K562 (cell line): ENCODE data around the gene RPTOR.

Source experiments
- CEBPG ChIP-seq, 3 experiments: fragments of 200-800 bp in 1 of 3; sonication (Bioruptor generic) in 1 of 3; sonication (generic) in 1 of 3; formaldehyde crosslinking in 1 of 3; IDR thresholded peaks in 2 of 3; conservative IDR thresholded peaks in 1 of 3; 2 replicates each; pipeline versions ENCODE4 v1.6.1 to v1.8.0; 2016 to 2022; ENCODE audit warnings: missing compliant biosample characterization in 2 of 3, missing genetic modification characterization in 2 of 3, mild to moderate bottlenecking in 1 of 3, missing genetic modification reagents in 1 of 3
- FOS ChIP-seq: IDR thresholded peaks from 3 replicates; pipeline ENCODE4 v1.6.1; 2011; ENCODE audit not compliant: insufficient read length; ENCODE audit errors: extremely low read depth
- GATAD2B ChIP-seq: fragments of 450-650 bp; IDR thresholded peaks from 2 replicates; pipeline ENCODE4 v1.6.1; 2017; ENCODE audit warnings: mild to moderate bottlenecking, borderline replicate concordance
- RBBP5 ChIP-seq: fragments of 200-600 bp; sonication (generic); IDR thresholded peaks from 2 replicates; pipeline ENCODE4 v1.6.1; 2012; ENCODE audit warnings: borderline replicate concordance, mild to moderate bottlenecking, low read length, control low read depth, inconsistent platforms; ENCODE audit not compliant: insufficient read depth, poor library complexity, severe bottlenecking
- SMARCC2 ChIP-seq: fragments of 450-650 bp; IDR thresholded peaks from 2 replicates; pipeline ENCODE4 v1.6.1; 2017; ENCODE audit warnings: antibody characterized with exemption, moderate library complexity, mild to moderate bottlenecking, low read depth
- TAF1 ChIP-seq: IDR thresholded peaks from 2 replicates; pipeline ENCODE4 v1.6.1; 2011; ENCODE audit warnings: mild to moderate bottlenecking, low read length, moderate library complexity; ENCODE audit not compliant: insufficient read depth, control insufficient read depth, severe bottlenecking; ENCODE audit errors: extremely low read depth
- YBX1 ChIP-seq: fragments of 450-650 bp; IDR thresholded peaks from 2 replicates; pipeline ENCODE4 v1.7.1; 2016; ENCODE audit warnings: mild to moderate bottlenecking
- ZNF395 ChIP-seq: fragments of 200-800 bp; sonication (Bioruptor generic); IDR thresholded peaks from 2 replicates; pipeline ENCODE4 v1.6.1; 2017; ENCODE audit warnings: missing genetic modification characterization, missing compliant biosample characterization
- TF ChIP-seq, protein P1 (sequence below): sonication (generic); formaldehyde crosslinking; IDR thresholded peaks from 2 replicates; pipeline ENCODE4 v1.8.1; 2022; ENCODE audit warnings: missing genetic modification reagents
- TF ChIP-seq, protein P2 (sequence below), 2 experiments: fragments of 450-650 bp in 1 of 2; IDR thresholded peaks; 2 replicates each; pipeline ENCODE4 v1.6.1; 2011 to 2017; ENCODE audit warnings: low read depth in 2 of 2, antibody characterized with exemption in 1 of 2, borderline replicate concordance in 1 of 2, low read length in 1 of 2, mild to moderate bottlenecking in 1 of 2, mixed read lengths in 1 of 2; ENCODE audit not compliant: control insufficient read depth in 1 of 2
- TF ChIP-seq, protein P3 (sequence below): sonication (generic); formaldehyde crosslinking; IDR thresholded peaks from 2 replicates; pipeline ENCODE4 v1.9.0; 2022; ENCODE audit warnings: mild to moderate bottlenecking, missing genetic modification reagents

DNA sequence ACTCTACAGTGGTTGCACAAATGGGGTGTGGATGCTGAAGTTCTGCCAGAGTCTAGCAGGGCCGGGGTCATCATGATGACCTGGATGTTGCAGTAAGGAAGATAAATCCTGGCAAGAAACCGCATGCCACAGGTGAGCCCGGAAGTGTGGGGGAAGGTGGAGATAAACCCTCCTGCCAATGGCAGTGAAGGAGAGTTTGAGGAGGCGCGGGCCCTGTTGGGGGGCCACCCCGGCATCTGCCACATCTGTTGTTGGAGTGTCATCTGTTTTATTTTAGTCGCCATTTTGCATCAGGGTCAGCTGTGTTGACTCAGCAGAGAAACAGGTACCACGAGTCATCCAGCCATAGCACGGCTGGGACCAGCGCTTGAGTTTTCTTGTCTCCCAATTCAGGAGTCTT lies 273.2 kb downstream of the RPTOR start:
- no peak for TF ChIP-seq FOS
- TF ChIP-seq GATAD2B: no peak
- no peak for TF ChIP-seq TAF1
- no peak for TF ChIP-seq ZNF395 (CRISPR knock-in tag)
- no peak for TF ChIP-seq SMARCC2
- TF ChIP-seq, protein P1, sequence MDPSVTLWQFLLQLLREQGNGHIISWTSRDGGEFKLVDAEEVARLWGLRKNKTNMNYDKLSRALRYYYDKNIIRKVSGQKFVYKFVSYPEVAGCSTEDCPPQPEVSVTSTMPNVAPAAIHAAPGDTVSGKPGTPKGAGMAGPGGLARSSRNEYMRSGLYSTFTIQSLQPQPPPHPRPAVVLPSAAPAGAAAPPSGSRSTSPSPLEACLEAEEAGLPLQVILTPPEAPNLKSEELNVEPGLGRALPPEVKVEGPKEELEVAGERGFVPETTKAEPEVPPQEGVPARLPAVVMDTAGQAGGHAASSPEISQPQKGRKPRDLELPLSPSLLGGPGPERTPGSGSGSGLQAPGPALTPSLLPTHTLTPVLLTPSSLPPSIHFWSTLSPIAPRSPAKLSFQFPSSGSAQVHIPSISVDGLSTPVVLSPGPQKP: no peak
- TF ChIP-seq, protein P2, sequence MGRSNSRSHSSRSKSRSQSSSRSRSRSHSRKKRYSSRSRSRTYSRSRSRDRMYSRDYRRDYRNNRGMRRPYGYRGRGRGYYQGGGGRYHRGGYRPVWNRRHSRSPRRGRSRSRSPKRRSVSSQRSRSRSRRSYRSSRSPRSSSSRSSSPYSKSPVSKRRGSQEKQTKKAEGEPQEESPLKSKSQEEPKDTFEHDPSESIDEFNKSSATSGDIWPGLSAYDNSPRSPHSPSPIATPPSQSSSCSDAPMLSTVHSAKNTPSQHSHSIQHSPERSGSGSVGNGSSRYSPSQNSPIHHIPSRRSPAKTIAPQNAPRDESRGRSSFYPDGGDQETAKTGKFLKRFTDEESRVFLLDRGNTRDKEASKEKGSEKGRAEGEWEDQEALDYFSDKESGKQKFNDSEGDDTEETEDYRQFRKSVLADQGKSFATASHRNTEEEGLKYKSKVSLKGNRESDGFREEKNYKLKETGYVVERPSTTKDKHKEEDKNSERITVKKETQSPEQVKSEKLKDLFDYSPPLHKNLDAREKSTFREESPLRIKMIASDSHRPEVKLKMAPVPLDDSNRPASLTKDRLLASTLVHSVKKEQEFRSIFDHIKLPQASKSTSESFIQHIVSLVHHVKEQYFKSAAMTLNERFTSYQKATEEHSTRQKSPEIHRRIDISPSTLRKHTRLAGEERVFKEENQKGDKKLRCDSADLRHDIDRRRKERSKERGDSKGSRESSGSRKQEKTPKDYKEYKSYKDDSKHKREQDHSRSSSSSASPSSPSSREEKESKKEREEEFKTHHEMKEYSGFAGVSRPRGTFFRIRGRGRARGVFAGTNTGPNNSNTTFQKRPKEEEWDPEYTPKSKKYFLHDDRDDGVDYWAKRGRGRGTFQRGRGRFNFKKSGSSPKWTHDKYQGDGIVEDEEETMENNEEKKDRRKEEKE (IDR thresholded peaks at IDR 0.05; ENCODE audit: borderline replicate concordance in 1 of 2, control insufficient read depth in 1 of 2, low read depth in 2 of 2, low read length in 1 of 2): no peak
- TF ChIP-seq RBBP5: no peak
- no peak for TF ChIP-seq YBX1
- no peak for TF ChIP-seq CEBPG (CRISPR knock-in tag; IDR thresholded peaks at IDR 0.05)
- no peak for TF ChIP-seq CEBPG (tag; conservative IDR thresholded peaks at IDR 0.05 in 1 of 2, IDR thresholded peaks at IDR 0.05 in 1 of 2)
- TF ChIP-seq, protein P3, sequence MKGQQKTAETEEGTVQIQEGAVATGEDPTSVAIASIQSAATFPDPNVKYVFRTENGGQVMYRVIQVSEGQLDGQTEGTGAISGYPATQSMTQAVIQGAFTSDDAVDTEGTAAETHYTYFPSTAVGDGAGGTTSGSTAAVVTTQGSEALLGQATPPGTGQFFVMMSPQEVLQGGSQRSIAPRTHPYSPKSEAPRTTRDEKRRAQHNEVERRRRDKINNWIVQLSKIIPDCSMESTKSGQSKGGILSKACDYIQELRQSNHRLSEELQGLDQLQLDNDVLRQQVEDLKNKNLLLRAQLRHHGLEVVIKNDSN (CRISPR knock-in tag): no peak
